Measurements from ENCODE around the gene IDH2.

Gene IDH2

DNA sequence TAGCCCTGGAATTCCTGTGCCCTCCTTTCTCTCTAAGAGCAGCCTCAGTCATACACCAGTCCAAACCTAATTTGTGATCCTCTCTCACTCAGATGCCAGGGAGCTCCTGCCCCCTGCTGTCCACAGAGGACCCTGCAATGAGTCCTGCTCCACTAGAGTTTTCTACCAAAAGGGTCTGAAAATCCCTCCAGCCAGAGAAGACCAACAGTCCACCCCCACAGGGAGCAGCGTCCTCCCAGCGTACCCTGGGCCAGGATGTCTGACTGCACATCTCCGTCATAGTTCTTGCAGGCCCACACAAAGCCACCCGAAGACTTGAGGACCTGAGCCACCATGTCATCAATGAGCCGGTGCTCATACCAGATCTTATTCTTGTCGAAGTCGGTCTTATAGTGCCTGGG is 15.4 kb downstream of the IDH2 start:
- Histone ChIP-seq H3K9me3 (ENCODE audit: control insufficient read depth, insufficient read depth, low read depth, low read length) (no peaks in the 10 kb centered on the region), H3K27ac (ENCODE audit: extremely low read depth, low read depth, low read length) (no peak overlapping the region), H3K4me1 (ENCODE audit: control insufficient read depth, insufficient read depth, low read length) (no peaks in the 10 kb centered on the region), H3K36me3 (ENCODE audit: control insufficient read depth in 2 of 2, insufficient read depth in 1 of 2, low read length in 2 of 2) (peaks cover 8 to 40% of the 10 kb centered on the region in 2 experiments; a peak in 2 of 3 replicates), H3K4me3 (ENCODE audit: low read depth, low read length) (no peak overlapping the region)
- POLR2A ChIA-PET = interaction anchor here (0.6 to 2.0 kb wide), 4 partner anchors 35 to 193 kb away, joined by 4 to 8 read pairs (median 6); partner anchors contain the start of genes AP3S2 and ARPIN
- TF ChIP-seq ZSCAN30 (tag by site-specific recombination; IDR thresholded peaks at IDR 0.05) (no peak), ZNF121 (tag by site-specific recombination; IDR thresholded peaks at IDR 0.05) (no peak), ZNF571 (tag by site-specific recombination; IDR thresholded peaks at IDR 0.05) (no peak), ZBTB48 (tag by site-specific recombination; IDR thresholded peaks at IDR 0.05) (no peak), ZNF623 (tag by site-specific recombination; IDR thresholded peaks at IDR 0.05) (no peak), HOXD13 (CRISPR knock-in tag; IDR thresholded peaks at IDR 0.05; ENCODE audit: borderline replicate concordance) (no peak), MZF1 (tag by site-specific recombination; IDR thresholded peaks at IDR 0.05; ENCODE audit: borderline replicate concordance) (no peak), ZNF654 (tag by site-specific recombination; IDR thresholded peaks at IDR 0.05; ENCODE audit: low read depth) (peak; percentile 57), ZNF335 (tag by site-specific recombination; conservative IDR thresholded peaks at IDR 0.05) (peak; percentile 58; the same call in 1 of the 2 replicates), ZNF521 (tag by site-specific recombination; IDR thresholded peaks at IDR 0.05) (no peak), KLF8 (tag by site-specific recombination; IDR thresholded peaks at IDR 0.05) (no peak), ZNF350 (tag by site-specific recombination; IDR thresholded peaks at IDR 0.05) (no peak)
- TF ChIP-seq, protein P1, sequence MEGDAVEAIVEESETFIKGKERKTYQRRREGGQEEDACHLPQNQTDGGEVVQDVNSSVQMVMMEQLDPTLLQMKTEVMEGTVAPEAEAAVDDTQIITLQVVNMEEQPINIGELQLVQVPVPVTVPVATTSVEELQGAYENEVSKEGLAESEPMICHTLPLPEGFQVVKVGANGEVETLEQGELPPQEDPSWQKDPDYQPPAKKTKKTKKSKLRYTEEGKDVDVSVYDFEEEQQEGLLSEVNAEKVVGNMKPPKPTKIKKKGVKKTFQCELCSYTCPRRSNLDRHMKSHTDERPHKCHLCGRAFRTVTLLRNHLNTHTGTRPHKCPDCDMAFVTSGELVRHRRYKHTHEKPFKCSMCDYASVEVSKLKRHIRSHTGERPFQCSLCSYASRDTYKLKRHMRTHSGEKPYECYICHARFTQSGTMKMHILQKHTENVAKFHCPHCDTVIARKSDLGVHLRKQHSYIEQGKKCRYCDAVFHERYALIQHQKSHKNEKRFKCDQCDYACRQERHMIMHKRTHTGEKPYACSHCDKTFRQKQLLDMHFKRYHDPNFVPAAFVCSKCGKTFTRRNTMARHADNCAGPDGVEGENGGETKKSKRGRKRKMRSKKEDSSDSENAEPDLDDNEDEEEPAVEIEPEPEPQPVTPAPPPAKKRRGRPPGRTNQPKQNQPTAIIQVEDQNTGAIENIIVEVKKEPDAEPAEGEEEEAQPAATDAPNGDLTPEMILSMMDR (tag by site-specific recombination; IDR thresholded peaks at IDR 0.05) = peak; percentile 32; the same call in 1 of the 2 replicates
- TF ChIP-seq, protein P2, sequence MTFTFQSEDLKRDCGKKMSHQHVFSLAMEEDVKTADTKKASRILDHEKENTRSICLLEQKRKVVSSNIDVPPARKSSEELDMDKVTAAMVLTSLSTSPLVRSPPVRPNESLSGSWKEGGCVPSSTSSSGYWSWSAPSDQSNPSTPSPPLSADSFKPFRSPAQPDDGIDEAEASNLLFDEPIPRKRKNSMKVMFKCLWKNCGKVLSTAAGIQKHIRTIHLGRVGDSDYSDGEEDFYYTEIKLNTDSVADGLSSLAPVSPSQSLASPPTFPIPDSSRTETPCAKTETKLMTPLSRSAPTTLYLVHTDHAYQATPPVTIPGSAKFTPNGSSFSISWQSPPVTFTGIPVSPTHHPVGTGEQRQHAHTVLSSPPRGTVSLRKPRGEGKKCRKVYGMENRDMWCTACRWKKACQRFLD (tag by site-specific recombination; IDR thresholded peaks at IDR 0.05) = no peak
- TF ChIP-seq, protein P3, sequence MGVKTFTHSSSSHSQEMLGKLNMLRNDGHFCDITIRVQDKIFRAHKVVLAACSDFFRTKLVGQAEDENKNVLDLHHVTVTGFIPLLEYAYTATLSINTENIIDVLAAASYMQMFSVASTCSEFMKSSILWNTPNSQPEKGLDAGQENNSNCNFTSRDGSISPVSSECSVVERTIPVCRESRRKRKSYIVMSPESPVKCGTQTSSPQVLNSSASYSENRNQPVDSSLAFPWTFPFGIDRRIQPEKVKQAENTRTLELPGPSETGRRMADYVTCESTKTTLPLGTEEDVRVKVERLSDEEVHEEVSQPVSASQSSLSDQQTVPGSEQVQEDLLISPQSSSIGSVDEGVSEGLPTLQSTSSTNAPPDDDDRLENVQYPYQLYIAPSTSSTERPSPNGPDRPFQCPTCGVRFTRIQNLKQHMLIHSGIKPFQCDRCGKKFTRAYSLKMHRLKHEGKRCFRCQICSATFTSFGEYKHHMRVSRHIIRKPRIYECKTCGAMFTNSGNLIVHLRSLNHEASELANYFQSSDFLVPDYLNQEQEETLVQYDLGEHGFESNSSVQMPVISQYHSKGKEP (tag by site-specific recombination; IDR thresholded peaks at IDR 0.05) = no peak
- CTCF ChIA-PET = interaction anchor here (0.6 to 5.2 kb wide), 32 partner anchors 11 to 444 kb away, joined by 3 to 41 read pairs (median 4); partner anchors contain the start of genes CIB1 and IDH2

DNA sequence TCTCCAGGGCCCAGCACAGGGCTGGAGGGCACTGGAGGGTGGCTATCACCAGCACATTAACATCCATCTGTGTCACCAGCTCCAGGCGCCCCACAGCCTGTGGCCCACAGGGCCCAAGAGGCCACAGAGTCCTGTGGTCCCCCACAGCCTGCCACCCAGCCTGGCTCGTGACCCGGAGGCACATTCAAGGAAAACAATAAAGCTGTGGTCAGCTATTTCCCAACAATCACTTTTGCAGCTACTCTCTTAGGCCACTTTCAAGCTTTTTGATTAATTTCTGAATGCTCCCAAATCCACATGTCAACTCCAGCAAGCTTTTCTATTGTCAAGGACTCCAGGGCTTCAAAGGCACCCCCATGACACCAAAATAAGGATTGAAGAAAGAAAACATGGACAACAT is 16.7 kb downstream of the IDH2 start:
- Histone ChIP-seq H3K9me3 (ENCODE audit: control insufficient read depth, insufficient read depth, low read depth, low read length) (no peaks in the 10 kb centered on the region), H3K4me1 (ENCODE audit: control insufficient read depth, insufficient read depth, low read length) (no peaks in the 10 kb centered on the region), H3K4me3 (ENCODE audit: low read depth, low read length) (no peak overlapping the region), H3K27ac (ENCODE audit: extremely low read depth, low read depth, low read length) (no peak overlapping the region), H3K36me3 (ENCODE audit: control insufficient read depth in 2 of 2, insufficient read depth in 1 of 2, low read length in 2 of 2) (peaks cover 8 to 40% of the 10 kb centered on the region in 2 experiments; a peak in 2 of 3 replicates)
- CTCF ChIA-PET = interaction anchor here (0.5 to 5.2 kb wide), 14 partner anchors 9 to 325 kb away, joined by 3 to 41 read pairs (median 4); partner anchors contain the start of gene IDH2
- POLR2A ChIA-PET = no interaction called here
- TF ChIP-seq KLF10 (tag by site-specific recombination; IDR thresholded peaks at IDR 0.05) (no peak), ZNF211 (tag by site-specific recombination; IDR thresholded peaks at IDR 0.05; ENCODE audit: low read depth) (no peak)

DNA sequence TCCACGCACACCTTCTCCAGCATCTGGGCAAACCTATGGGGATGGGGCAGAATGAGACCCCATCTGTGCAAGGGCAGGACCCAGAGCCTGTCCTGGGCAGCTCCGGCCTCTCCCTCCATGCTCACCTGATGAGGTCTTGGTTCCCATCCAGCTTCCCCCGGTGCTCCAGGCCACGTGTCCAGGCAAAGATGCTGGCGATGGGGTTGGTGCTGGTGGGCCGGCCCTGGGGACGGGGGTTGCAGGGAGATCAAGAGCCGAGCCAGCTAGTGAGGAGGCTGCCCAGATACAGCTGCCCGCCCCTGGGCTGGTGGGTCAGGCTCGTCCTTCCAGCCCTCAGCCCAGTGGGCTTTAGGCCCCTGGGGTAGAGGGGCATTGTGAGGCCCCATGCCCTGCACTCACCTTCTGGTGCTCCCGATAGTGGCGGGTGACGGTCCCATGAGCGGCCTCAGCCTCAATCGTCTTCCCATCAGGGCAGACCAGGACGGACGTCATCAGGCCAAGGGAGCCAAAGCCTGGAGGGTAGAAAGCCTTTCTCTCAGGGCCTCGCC is 17.3 kb downstream of the IDH2 start:
- ChIA-PET CTCF (interaction anchor here (0.6 to 5.2 kb wide), 11 partner anchors 9 to 324 kb away, joined by 3 to 41 read pairs (median 4); partner anchors contain the start of gene IDH2), POLR2A (interaction anchor here (1.0 kb wide), 1 partner anchor 18 kb away, joined by 3 read pairs; the partner anchor contains the start of gene IDH2)
- no peaks in the 10 kb centered on the region for H3K4me1 ChIP-seq (ENCODE audit: control insufficient read depth, insufficient read depth, low read length)
- TF ChIP-seq, protein P4, sequence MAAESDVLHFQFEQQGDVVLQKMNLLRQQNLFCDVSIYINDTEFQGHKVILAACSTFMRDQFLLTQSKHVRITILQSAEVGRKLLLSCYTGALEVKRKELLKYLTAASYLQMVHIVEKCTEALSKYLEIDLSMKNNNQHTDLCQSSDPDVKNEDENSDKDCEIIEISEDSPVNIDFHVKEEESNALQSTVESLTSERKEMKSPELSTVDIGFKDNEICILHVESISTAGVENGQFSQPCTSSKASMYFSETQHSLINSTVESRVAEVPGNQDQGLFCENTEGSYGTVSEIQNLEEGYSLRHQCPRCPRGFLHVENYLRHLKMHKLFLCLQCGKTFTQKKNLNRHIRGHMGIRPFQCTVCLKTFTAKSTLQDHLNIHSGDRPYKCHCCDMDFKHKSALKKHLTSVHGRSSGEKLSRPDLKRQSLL (tag by site-specific recombination; IDR thresholded peaks at IDR 0.05) = no peak
- TF ChIP-seq, protein P5, sequence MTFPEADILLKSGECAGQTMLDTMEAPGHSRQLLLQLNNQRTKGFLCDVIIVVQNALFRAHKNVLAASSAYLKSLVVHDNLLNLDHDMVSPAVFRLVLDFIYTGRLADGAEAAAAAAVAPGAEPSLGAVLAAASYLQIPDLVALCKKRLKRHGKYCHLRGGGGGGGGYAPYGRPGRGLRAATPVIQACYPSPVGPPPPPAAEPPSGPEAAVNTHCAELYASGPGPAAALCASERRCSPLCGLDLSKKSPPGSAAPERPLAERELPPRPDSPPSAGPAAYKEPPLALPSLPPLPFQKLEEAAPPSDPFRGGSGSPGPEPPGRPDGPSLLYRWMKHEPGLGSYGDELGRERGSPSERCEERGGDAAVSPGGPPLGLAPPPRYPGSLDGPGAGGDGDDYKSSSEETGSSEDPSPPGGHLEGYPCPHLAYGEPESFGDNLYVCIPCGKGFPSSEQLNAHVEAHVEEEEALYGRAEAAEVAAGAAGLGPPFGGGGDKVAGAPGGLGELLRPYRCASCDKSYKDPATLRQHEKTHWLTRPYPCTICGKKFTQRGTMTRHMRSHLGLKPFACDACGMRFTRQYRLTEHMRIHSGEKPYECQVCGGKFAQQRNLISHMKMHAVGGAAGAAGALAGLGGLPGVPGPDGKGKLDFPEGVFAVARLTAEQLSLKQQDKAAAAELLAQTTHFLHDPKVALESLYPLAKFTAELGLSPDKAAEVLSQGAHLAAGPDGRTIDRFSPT (tag by site-specific recombination; IDR thresholded peaks at IDR 0.05) = no peak
- TF ChIP-seq, protein P6, sequence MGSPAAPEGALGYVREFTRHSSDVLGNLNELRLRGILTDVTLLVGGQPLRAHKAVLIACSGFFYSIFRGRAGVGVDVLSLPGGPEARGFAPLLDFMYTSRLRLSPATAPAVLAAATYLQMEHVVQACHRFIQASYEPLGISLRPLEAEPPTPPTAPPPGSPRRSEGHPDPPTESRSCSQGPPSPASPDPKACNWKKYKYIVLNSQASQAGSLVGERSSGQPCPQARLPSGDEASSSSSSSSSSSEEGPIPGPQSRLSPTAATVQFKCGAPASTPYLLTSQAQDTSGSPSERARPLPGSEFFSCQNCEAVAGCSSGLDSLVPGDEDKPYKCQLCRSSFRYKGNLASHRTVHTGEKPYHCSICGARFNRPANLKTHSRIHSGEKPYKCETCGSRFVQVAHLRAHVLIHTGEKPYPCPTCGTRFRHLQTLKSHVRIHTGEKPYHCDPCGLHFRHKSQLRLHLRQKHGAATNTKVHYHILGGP (tag by site-specific recombination; IDR thresholded peaks at IDR 0.05) = no peak
- no peak for TF ChIP-seq KLF10 (tag by site-specific recombination; IDR thresholded peaks at IDR 0.05)
- no peak for TF ChIP-seq ZNF837 (tag by site-specific recombination; IDR thresholded peaks at IDR 0.05)

More for the DNA sequence above, 17.3 kb downstream of the IDH2 start:
- no peaks in the 10 kb centered on the region for H3K9me3 ChIP-seq (ENCODE audit: control insufficient read depth, insufficient read depth, low read depth, low read length)
- H3K36me3 ChIP-seq (ENCODE audit: control insufficient read depth in 2 of 2, insufficient read depth in 1 of 2, low read length in 2 of 2) = peaks cover 8 to 41% of the 10 kb centered on the region in 2 experiments; a peak in 2 of 3 replicates
- no peak overlapping the region for H3K4me3 ChIP-seq (ENCODE audit: low read depth, low read length)
- H3K27ac ChIP-seq (ENCODE audit: extremely low read depth, low read depth, low read length) = no peak overlapping the region
